Smooth muscle cell (in vitro differentiated cells): ENCODE measurements around the gene CDH4. TPM values are rescaled to one million over a fixed set of nuclear protein-coding genes. Genes with fewer than 3 reads are reported as not detected.

ENCODE experiments used
- DNase-seq: peaks from one replicate; lab custom pipeline; 2025; ENCODE audit not compliant: unreplicated experiment; lab: John Stamatoyannopoulos, UW
- H2AFZ ChIP-seq: fragments of 200-600 bp; sonication (generic); 2 replicates; pipeline ENCODE4 v1.6.0; 2016; ENCODE audit warnings: antibody characterized with exemption, low read depth, mild to moderate bottlenecking
- H3F3A ChIP-seq: fragments of 200-600 bp; sonication (generic); 2 replicates; pipeline ENCODE4 v1.6.0; 2017; ENCODE audit warnings: antibody characterized with exemption, low read depth
- H3K27ac ChIP-seq: fragments of 200-600 bp; sonication (generic); 2 replicates; pipeline ENCODE4 v1.5.1; 2016; ENCODE audit warnings: low read depth, mild to moderate bottlenecking
- H3K27me3 ChIP-seq: fragments of 200-600 bp; sonication (generic); 2 replicates; pipeline ENCODE4 v1.6.1; 2016; ENCODE audit warnings: low read depth, mild to moderate bottlenecking
- H3K36me3 ChIP-seq: fragments of 200-600 bp; sonication (generic); 2 replicates; pipeline ENCODE4 v1.5.1; 2016; ENCODE audit warnings: low read depth
- H3K4me1 ChIP-seq: fragments of 200-600 bp; sonication (generic); 2 replicates; pipeline ENCODE4 v1.5.1; 2016; ENCODE audit warnings: low read depth
- H3K4me2 ChIP-seq: fragments of 200-600 bp; sonication (generic); 2 replicates; pipeline ENCODE4 v1.6.0; 2016; ENCODE audit warnings: mild to moderate bottlenecking
- H3K4me3 ChIP-seq: fragments of 200-600 bp; sonication (generic); 2 replicates; pipeline ENCODE4 v1.5.1; 2016; ENCODE audit warnings: mild to moderate bottlenecking
- H3K79me2 ChIP-seq: fragments of 200-600 bp; sonication (generic); 2 replicates; pipeline ENCODE4 v1.6.0; 2016; ENCODE audit warnings: low read depth, mild to moderate bottlenecking
- H3K9ac ChIP-seq: fragments of 200-600 bp; sonication (generic); 2 replicates; pipeline ENCODE4 v1.6.0; 2016; ENCODE audit warnings: low read depth
- H3K9me3 ChIP-seq: fragments of 200-600 bp; sonication (generic); replicated peaks from 2 replicates; pipeline ENCODE4 v1.5.1; 2016; ENCODE audit warnings: low read depth
- H4K20me1 ChIP-seq: fragments of 200-600 bp; sonication (generic); 2 replicates; pipeline ENCODE4 v1.6.0; 2016; ENCODE audit warnings: low read depth
- WGBS: methylation state at CpG from one replicate; pipeline ENCODE4 v1.1.7; 2016; ENCODE audit warnings: low lambda C conversion rate; 5-methylcytosine and 5-hydroxymethylcytosine counted together
- polyA plus RNA-seq: library from polyadenylated mRNA; unstranded; fragments of >200 nt; fragmentation: Nextera tagmentation; extraction: Ambion mirVana; gene quantifications from 2 replicates; pipeline ENCODE4 v1.2.1, GENCODE V29; 2016
- total RNA-seq: library from RNA; depleted of rRNA; stranded (reverse); fragments of >200 nt; gene quantifications from 2 replicates; pipeline ENCODE4 v1.2.3, GENCODE V29; 2014
- TF ChIP-seq, protein P1 (sequence below): fragments of 200-600 bp; sonication (generic); IDR thresholded peaks from 2 replicates; pipeline ENCODE4 v1.5.1; 2017; ENCODE audit warnings: borderline replicate concordance, mild to moderate bottlenecking, antibody characterized with exemption; ENCODE audit not compliant: insufficient read depth, poor library complexity, severe bottlenecking

The CDH4 gene
- total and polyA plus RNA-seq, 2 experiments from 2014 or later, result 0.03 to 0.04 TPM

- Histone ChIP-seq H3K4me3 (no peak overlapping the region), H3K4me2 (no peak overlapping the region), H3F3A (no peaks in the 10 kb centered on the region), H3K36me3 (no peaks in the 10 kb centered on the region), H2AFZ (no peak overlapping the region), H3K27me3 (no peaks in the 10 kb centered on the region), H4K20me1 (no peaks in the 10 kb centered on the region), H3K4me1 (no peaks in the 10 kb centered on the region), H3K27ac (no peak overlapping the region), H3K9ac (no peak overlapping the region), H3K9me3 (no peaks in the 10 kb centered on the region), H3K79me2 (no peaks in the 10 kb centered on the region)
- 93% methylated on average over 12 of the region's 12 CpGs for WGBS
- DNase-seq, result no peak
- TF ChIP-seq, protein P1, sequence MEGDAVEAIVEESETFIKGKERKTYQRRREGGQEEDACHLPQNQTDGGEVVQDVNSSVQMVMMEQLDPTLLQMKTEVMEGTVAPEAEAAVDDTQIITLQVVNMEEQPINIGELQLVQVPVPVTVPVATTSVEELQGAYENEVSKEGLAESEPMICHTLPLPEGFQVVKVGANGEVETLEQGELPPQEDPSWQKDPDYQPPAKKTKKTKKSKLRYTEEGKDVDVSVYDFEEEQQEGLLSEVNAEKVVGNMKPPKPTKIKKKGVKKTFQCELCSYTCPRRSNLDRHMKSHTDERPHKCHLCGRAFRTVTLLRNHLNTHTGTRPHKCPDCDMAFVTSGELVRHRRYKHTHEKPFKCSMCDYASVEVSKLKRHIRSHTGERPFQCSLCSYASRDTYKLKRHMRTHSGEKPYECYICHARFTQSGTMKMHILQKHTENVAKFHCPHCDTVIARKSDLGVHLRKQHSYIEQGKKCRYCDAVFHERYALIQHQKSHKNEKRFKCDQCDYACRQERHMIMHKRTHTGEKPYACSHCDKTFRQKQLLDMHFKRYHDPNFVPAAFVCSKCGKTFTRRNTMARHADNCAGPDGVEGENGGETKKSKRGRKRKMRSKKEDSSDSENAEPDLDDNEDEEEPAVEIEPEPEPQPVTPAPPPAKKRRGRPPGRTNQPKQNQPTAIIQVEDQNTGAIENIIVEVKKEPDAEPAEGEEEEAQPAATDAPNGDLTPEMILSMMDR, result no peak
Observed at GRCh38 chr20:61957961-61958715, 706.1 kb downstream of the CDH4 start.

GRCh38 chr20:61958773-61959700 lies 707.0 kb downstream of the CDH4 start:
- no peaks in the 10 kb centered on the region for H3K4me1 ChIP-seq
- DNase-seq, result no peak
- TF ChIP-seq, protein P1, result no peak
- no peak overlapping the region for H3K9ac ChIP-seq
- H3K4me3 ChIP-seq, result no peak overlapping the region
- H3F3A ChIP-seq, result no peaks in the 10 kb centered on the region
- no peaks in the 10 kb centered on the region for H3K79me2 ChIP-seq
- no peak overlapping the region for H3K4me2 ChIP-seq
- no peaks in the 10 kb centered on the region for H3K27me3 ChIP-seq
- no peaks in the 10 kb centered on the region for H3K9me3 ChIP-seq
- no peak overlapping the region for H2AFZ ChIP-seq
- H3K36me3 ChIP-seq, result no peaks in the 10 kb centered on the region
- H4K20me1 ChIP-seq, result no peaks in the 10 kb centered on the region
- H3K27ac ChIP-seq, result no peak overlapping the region
- WGBS, result 89% methylated on average over 22 of the region's 22 CpGs

DNA sequence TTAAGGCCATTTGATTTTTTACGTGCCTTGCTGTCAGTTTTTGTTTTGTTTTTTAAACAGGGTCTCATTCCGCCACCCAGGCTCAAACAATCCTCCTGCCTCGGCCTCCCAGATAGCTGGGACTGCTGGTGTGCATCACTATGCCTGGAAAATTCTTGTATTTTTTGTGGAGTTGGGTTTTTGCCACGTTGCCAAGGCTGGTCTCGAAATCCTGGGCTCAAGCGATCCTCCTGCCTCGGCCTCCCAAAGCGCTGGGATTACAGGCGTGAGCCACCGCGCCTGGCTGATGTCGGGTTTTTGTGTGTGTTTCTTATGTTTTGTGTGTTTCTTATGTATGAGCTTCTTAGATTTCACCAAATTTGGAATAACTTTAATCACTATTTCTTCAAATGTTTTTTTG lies 708.8 kb downstream of the CDH4 start:
- H3K4me1 ChIP-seq, result no peaks in the 10 kb centered on the region
- H3K36me3 ChIP-seq, result no peaks in the 10 kb centered on the region
- no peak overlapping the region for H2AFZ ChIP-seq
- TF ChIP-seq, protein P1, result no peak
- no peaks in the 10 kb centered on the region for H3K9me3 ChIP-seq
- no peaks in the 10 kb centered on the region for H3F3A ChIP-seq
- no peak overlapping the region for H3K4me2 ChIP-seq
- WGBS, result 96% methylated on average over 12 of the region's 12 CpGs
- H3K9ac ChIP-seq, result no peak overlapping the region
- H3K79me2 ChIP-seq, result no peaks in the 10 kb centered on the region
- H3K27ac ChIP-seq, result no peak overlapping the region
- H4K20me1 ChIP-seq, result no peaks in the 10 kb centered on the region
- H3K27me3 ChIP-seq, result peaks cover 4% of the 10 kb centered on the region
- no peak for DNase-seq
- no peak overlapping the region for H3K4me3 ChIP-seq
